Activated CD8-positive, alpha-beta memory T cell treated with anti-CD3 and anti-CD28 coated beads, Interleukin-2, amount 10 ng/mL, durations not matched to agents 7 days and 5 days (primary cell): ENCODE data around the gene SNAI3. TPM values are rescaled to one million over a fixed set of nuclear protein-coding genes. Genes with fewer than 3 reads are reported as not detected.
A peak's percentile ranks its signal among the peaks of the same experiment; 100 is the strongest.

Experiments
- ATAC-seq: fragments of 150-1000 bp; cut with Tn5 transposase; one replicate; pipeline ENCODE4 v1.10.0; 2021; ENCODE audit warnings: moderate library complexity
- CTCF ChIA-PET: fragments of 350-600 bp; sonication (Branson Sonifier 250); formaldehyde crosslinking; loops from one replicate; lab custom pipeline; 2021; ENCODE audit warnings: antibody characterized with exemption; lab: Charles Lee
- DNase-seq: peaks from one replicate; pipeline ENCODE4 v3.0.0-alpha.2; 2020
- H3K27ac Mint-ChIP-seq: one replicate; pipeline ENCODE4 v1.8.0; 2021; ENCODE audit warnings: mild to moderate bottlenecking, mixed read lengths
- H3K27me3 Mint-ChIP-seq: one replicate; pipeline ENCODE4 v1.8.0; 2021; ENCODE audit warnings: mixed read lengths
- H3K36me3 Mint-ChIP-seq: one replicate; pipeline ENCODE4 v1.8.0; 2021; ENCODE audit warnings: mild to moderate bottlenecking, mixed read lengths
- H3K4me1 Mint-ChIP-seq: one replicate; pipeline ENCODE4 v1.8.0; 2021; ENCODE audit warnings: mixed read lengths
- H3K4me3 Mint-ChIP-seq: one replicate; pipeline ENCODE4 v1.8.0; 2021; ENCODE audit warnings: mild to moderate bottlenecking, moderate library complexity, mixed read lengths
- H3K9me3 Mint-ChIP-seq: one replicate; pipeline ENCODE4 v1.8.0; 2022; ENCODE audit warnings: low read depth, mixed read lengths
- total RNA-seq, 2 experiments: library from RNA; stranded (reverse); gene quantifications; one replicate each; pipeline ENCODE4 v1.2.3, GENCODE V29; 2021

The SNAI3 gene
- total RNA-seq, 2 experiments from 2014 or later, result 5.6 to 14.1 TPM

- no peak overlapping the region for H3K4me3 Mint-ChIP-seq
- CTCF ChIA-PET, result interaction anchor here (0.8 to 4.7 kb wide), 3 partner anchors 14 to 76 kb away, joined by 3 to 58 read pairs (median 3); no protein-coding TSS in a partner anchor
- peaks cover 4% of the 10 kb centered on the region for H3K27me3 Mint-ChIP-seq
- ATAC-seq (no peak), DNase-seq (no peak)
- no peaks in the 10 kb centered on the region for H3K9me3 Mint-ChIP-seq
- H3K27ac Mint-ChIP-seq, result no peak overlapping the region
- H3K4me1 Mint-ChIP-seq, result peaks cover 50% of the 10 kb centered on the region
- no peaks in the 10 kb centered on the region for H3K36me3 Mint-ChIP-seq
Measured at GRCh38 chr16:88688013-88688778, 1.9 kb upstream of the SNAI3 start.

GRCh38 chr16:88687676-88688012 lies 1.3 kb upstream of the SNAI3 start:
- DNase-seq (no peak), ATAC-seq (no peak)
- no peaks in the 10 kb centered on the region for H3K9me3 Mint-ChIP-seq
- CTCF ChIA-PET, result interaction anchor here (0.8 to 4.7 kb wide), 4 partner anchors 15 to 117 kb away, joined by 3 to 58 read pairs (median 3); partner anchors contain the start of gene ZC3H18
- H3K36me3 Mint-ChIP-seq, result no peaks in the 10 kb centered on the region
- peaks cover 4% of the 10 kb centered on the region for H3K27me3 Mint-ChIP-seq
- no peak overlapping the region for H3K27ac Mint-ChIP-seq
- H3K4me3 Mint-ChIP-seq, result no peak overlapping the region
- H3K4me1 Mint-ChIP-seq, result peaks cover 47% of the 10 kb centered on the region

- H3K4me1 Mint-ChIP-seq, result peaks cover 46% of the 10 kb centered on the region
- H3K27ac Mint-ChIP-seq, result no peak overlapping the region
- CTCF ChIA-PET, result interaction anchor here (0.8 to 4.7 kb wide), 5 partner anchors 11 to 117 kb away, joined by 3 to 58 read pairs (median 3); partner anchors contain the start of gene ZC3H18
- H3K4me3 Mint-ChIP-seq, result no peak overlapping the region
- no peaks in the 10 kb centered on the region for H3K9me3 Mint-ChIP-seq
- H3K27me3 Mint-ChIP-seq, result peaks cover 4% of the 10 kb centered on the region
- H3K36me3 Mint-ChIP-seq, result peaks cover 2% of the 10 kb centered on the region
- ATAC-seq, result no peak
- no peak for DNase-seq
Measured at GRCh38 chr16:88687254-88687576, 908 bp upstream of the SNAI3 start.

GRCh38 chr16:88686062-88686438 lies 257 bp downstream of the SNAI3 start:
- Mint-ChIP-seq H3K36me3 (peaks cover 2% of the 10 kb centered on the region), H3K9me3 (no peaks in the 10 kb centered on the region), H3K4me1 (peaks cover 46% of the 10 kb centered on the region), H3K27ac (peak overlapping the region; percentile 52), H3K27me3 (peaks cover 4% of the 10 kb centered on the region), H3K4me3 (peak overlapping the region; percentile 78)
- ATAC-seq (peak; percentile 44), DNase-seq (peak; percentile 57)
- CTCF ChIA-PET, result interaction anchor here (1.0 to 4.7 kb wide), 7 partner anchors 11 to 113 kb away, joined by 3 to 58 read pairs (median 5); partner anchors contain the start of gene MVD

- Mint-ChIP-seq H3K4me1 (peaks cover 44% of the 10 kb centered on the region), H3K4me3 (peak overlapping the region; percentile 78), H3K27ac (peak overlapping the region; percentile 59), H3K27me3 (peaks cover 4% of the 10 kb centered on the region), H3K9me3 (no peaks in the 10 kb centered on the region), H3K36me3 (peaks cover 6% of the 10 kb centered on the region)
- DNase-seq, result peak; percentile 76
- peak; percentile 4 for ATAC-seq
- CTCF ChIA-PET, result interaction anchor here (0.9 to 4.7 kb wide), 16 partner anchors 10 to 114 kb away, joined by 3 to 58 read pairs (median 4); partner anchors contain the start of gene MVD
Measured at GRCh38 chr16:88685156-88686061, 898 bp downstream of the SNAI3 start.

GRCh38 chr16:88684569-88685155 lies 1.6 kb downstream of the SNAI3 start:
- Mint-ChIP-seq H3K36me3 (peaks cover 8% of the 10 kb centered on the region), H3K27ac (no peak overlapping the region)

GRCh38 chr16:88681709-88682451 lies 4.4 kb downstream of the SNAI3 start:
- CTCF ChIA-PET, result interaction anchor here (0.8 to 4.7 kb wide), 12 partner anchors 10 to 112 kb away, joined by 3 to 44 read pairs (median 7); partner anchors contain the start of genes MVD and ZC3H18
- Mint-ChIP-seq H3K27ac (peak overlapping the region; percentile 96), H3K27me3 (no peaks in the 10 kb centered on the region), H3K36me3 (peaks cover 8% of the 10 kb centered on the region), H3K9me3 (no peaks in the 10 kb centered on the region), H3K4me1 (peaks cover 40% of the 10 kb centered on the region), H3K4me3 (peak overlapping the region; percentile 58)
- ATAC-seq, result peak; percentile 59
- peak; percentile 87 for DNase-seq

More at GRCh38 chr16:88684569-88685155, 1.6 kb downstream of the SNAI3 start:
- peaks cover 42% of the 10 kb centered on the region for H3K4me1 Mint-ChIP-seq
- peaks cover 4% of the 10 kb centered on the region for H3K27me3 Mint-ChIP-seq
- CTCF ChIA-PET, result interaction anchor here (0.9 to 4.7 kb wide), 14 partner anchors 10 to 115 kb away, joined by 3 to 58 read pairs (median 4); partner anchors contain the start of gene MVD
- no peak for DNase-seq
- no peaks in the 10 kb centered on the region for H3K9me3 Mint-ChIP-seq
- no peak for ATAC-seq
- H3K4me3 Mint-ChIP-seq, result peak overlapping the region; percentile 78

- ATAC-seq (peak; percentile 29), DNase-seq (peak; percentile 74)
- CTCF ChIA-PET, result interaction anchor here (0.8 to 4.7 kb wide), 14 partner anchors 11 to 111 kb away, joined by 3 to 44 read pairs (median 6); partner anchors contain the start of genes MVD and ZC3H18
Measured at GRCh38 chr16:88681084-88681680, 5.1 kb downstream of the SNAI3 start.

GRCh38 chr16:88680554-88681083 lies 5.7 kb downstream of the SNAI3 start:
- H3K4me1 Mint-ChIP-seq, result peaks cover 40% of the 10 kb centered on the region
- H3K9me3 Mint-ChIP-seq, result no peaks in the 10 kb centered on the region
- H3K27ac Mint-ChIP-seq, result peak overlapping the region; percentile 96
- H3K4me3 Mint-ChIP-seq, result peak overlapping the region; percentile 58
- no peak for ATAC-seq
- no peak for DNase-seq
- H3K27me3 Mint-ChIP-seq, result no peaks in the 10 kb centered on the region
- CTCF ChIA-PET, result interaction anchor here (1.1 to 4.7 kb wide), 13 partner anchors 10 to 110 kb away, joined by 3 to 44 read pairs (median 6); partner anchors contain the start of genes MVD and ZC3H18
- peaks cover 8% of the 10 kb centered on the region for H3K36me3 Mint-ChIP-seq

More at GRCh38 chr16:88681084-88681680, 5.1 kb downstream of the SNAI3 start:
- Mint-ChIP-seq H3K27ac (peak overlapping the region; percentile 96), H3K9me3 (no peaks in the 10 kb centered on the region), H3K4me3 (peak overlapping the region; percentile 58), H3K27me3 (no peaks in the 10 kb centered on the region), H3K4me1 (peaks cover 40% of the 10 kb centered on the region), H3K36me3 (peaks cover 8% of the 10 kb centered on the region)

- DNase-seq, result no peak
- no peak overlapping the region for H3K27ac Mint-ChIP-seq
- no peaks in the 10 kb centered on the region for H3K9me3 Mint-ChIP-seq
- no peak for ATAC-seq
- no peaks in the 10 kb centered on the region for H3K27me3 Mint-ChIP-seq
- CTCF ChIA-PET, result no interaction called here
- H3K36me3 Mint-ChIP-seq, result peaks cover 8% of the 10 kb centered on the region
- peaks cover 24% of the 10 kb centered on the region for H3K4me1 Mint-ChIP-seq
- no peak overlapping the region for H3K4me3 Mint-ChIP-seq
Measured at GRCh38 chr16:88678224-88678979, 7.9 kb downstream of the SNAI3 start.

- H3K27ac Mint-ChIP-seq, result no peak overlapping the region
- no peak for DNase-seq
- peaks cover 8% of the 10 kb centered on the region for H3K36me3 Mint-ChIP-seq
- H3K9me3 Mint-ChIP-seq, result no peaks in the 10 kb centered on the region
- no peak for ATAC-seq
- H3K27me3 Mint-ChIP-seq, result no peaks in the 10 kb centered on the region
- H3K4me1 Mint-ChIP-seq, result peaks cover 22% of the 10 kb centered on the region
- CTCF ChIA-PET, result interaction anchor here (1.0 kb wide), 1 partner anchor 60 kb away, joined by 3 read pairs; no protein-coding TSS in a partner anchor
- no peak overlapping the region for H3K4me3 Mint-ChIP-seq
Measured at GRCh38 chr16:88677721-88678120, 8.6 kb downstream of the SNAI3 start.
